Naive B cell (primary cell): ENCODE measurements around the gene CCDC24. TPM values are rescaled to one million over a fixed set of nuclear protein-coding genes. Genes with fewer than 3 reads are reported as not detected.

Experiments used
- ATAC-seq, 2 donors: fragments of 150-1000 bp; cut with Tn5 transposase; 2 replicates each; pipeline ENCODE4 v1.10.0; 2021; ENCODE audit warnings: low read depth in 2 of 2, mild to moderate bottlenecking in 2 of 2, moderate library complexity in 2 of 2
- DNase-seq: peaks from one replicate; pipeline ENCODE4 v3.0.0; 2022
- H3K27ac Mint-ChIP-seq, 6 donors: one replicate each; pipeline ENCODE4 v1.8.0; 2020 to 2022; ENCODE audit warnings: mild to moderate bottlenecking in 6 of 6, mixed read lengths in 6 of 6, moderate library complexity in 5 of 6, inconsistent platforms in 2 of 6
- H3K27me3 Mint-ChIP-seq, 3 donors: one replicate each; pipeline ENCODE4 v1.8.0; 2021 to 2022; ENCODE audit warnings: mixed read lengths in 3 of 3, mild to moderate bottlenecking in 1 of 3
- H3K36me3 Mint-ChIP-seq, 2 donors: one replicate each; pipeline ENCODE4 v1.8.0; 2020 to 2022; ENCODE audit warnings: mixed read lengths in 2 of 2, inconsistent platforms in 1 of 2, mild to moderate bottlenecking in 1 of 2
- H3K4me1 Mint-ChIP-seq, 3 donors: one replicate each; pipeline ENCODE4 v1.8.0; 2020 to 2022; ENCODE audit warnings: mixed read lengths in 3 of 3, inconsistent platforms in 1 of 3, mild to moderate bottlenecking in 1 of 3, moderate library complexity in 1 of 3
- H3K4me3 Mint-ChIP-seq, 8 donors: one replicate each; pipeline ENCODE4 v1.8.0; 2020 to 2022; ENCODE audit warnings: mild to moderate bottlenecking in 8 of 8, mixed read lengths in 8 of 8, moderate library complexity in 8 of 8, inconsistent platforms in 2 of 8
- H3K9me3 Mint-ChIP-seq, 7 donors: one replicate each; pipeline ENCODE4 v1.8.0; 2020 to 2022; ENCODE audit warnings: mixed read lengths in 7 of 7, mild to moderate bottlenecking in 5 of 7, inconsistent platforms in 2 of 7, moderate library complexity in 1 of 7
- polyA plus RNA-seq, 6 donors: library from polyadenylated mRNA; unstranded; fragments of 300-500 nt; fragmentation: Illumina TruSeq; gene quantifications; one replicate each; pipeline ENCODE4 v1.2.3, GENCODE V29; 2021; ENCODE audit warnings: low read depth in 6 of 6

Gene CCDC24
- polyA plus RNA-seq, 6 donors from 2014 or later = 0.89 to 4.0 (median 2.0) TPM

- no peaks in the 10 kb centered on the region for H3K27me3 Mint-ChIP-seq
- peaks cover 8 to 18% of the 10 kb centered on the region in 2 donors for H3K36me3 Mint-ChIP-seq
- peak overlapping the region in 5 of 6 donors; percentile 0 to 88 (median 76) for H3K27ac Mint-ChIP-seq
- peaks cover 39 to 49% (median 47%) of the 10 kb centered on the region in 3 donors for H3K4me1 Mint-ChIP-seq
- DNase-seq = no peak
- H3K9me3 Mint-ChIP-seq = no peaks in the 10 kb centered on the region
- H3K4me3 Mint-ChIP-seq = peak overlapping the region; percentile 79 to 93 (median 88)
- ATAC-seq = no peak
Measured at GRCh38 chr1:43979528-43980254, 11.7 kb upstream of the CCDC24 start.

- Mint-ChIP-seq H3K27ac (peak overlapping the region in 4 of 6 donors; percentile 0 to 88 (median 6)), H3K9me3 (no peaks in the 10 kb centered on the region), H3K27me3 (no peaks in the 10 kb centered on the region)
Measured at GRCh38 chr1:43980255-43981134, 10.9 kb upstream of the CCDC24 start.

GRCh38 chr1:43981135-43981491, 10.3 kb upstream of the CCDC24 start:
- Mint-ChIP-seq H3K4me3 (peak overlapping the region in 3 of 8 donors; percentile 5 to 81 (median 18)), H3K27me3 (no peaks in the 10 kb centered on the region), H3K4me1 (peaks cover 33 to 41% (median 39%) of the 10 kb centered on the region in 3 donors), H3K27ac (peak overlapping the region in 1 of 6 donors; percentile 36), H3K9me3 (no peaks in the 10 kb centered on the region), H3K36me3 (peaks cover 8 to 18% of the 10 kb centered on the region in 2 donors)
- DNase-seq (peak; percentile 34), ATAC-seq (peak; percentile 25 to 34)

More at GRCh38 chr1:43980255-43981134, 10.9 kb upstream of the CCDC24 start:
- no peak for DNase-seq
- peak overlapping the region; percentile 79 to 93 (median 88) for H3K4me3 Mint-ChIP-seq
- ATAC-seq = peak in 1 of 2 donors; percentile 17
- H3K4me1 Mint-ChIP-seq = peaks cover 38 to 47% (median 45%) of the 10 kb centered on the region in 3 donors
- H3K36me3 Mint-ChIP-seq = peaks cover 8 to 18% of the 10 kb centered on the region in 2 donors

GRCh38 chr1:43981636-43982035, 9.8 kb upstream of the CCDC24 start:
- Mint-ChIP-seq H3K4me1 (peaks cover 29 to 36% (median 33%) of the 10 kb centered on the region in 3 donors), H3K27ac (no peak overlapping the region), H3K9me3 (no peaks in the 10 kb centered on the region), H3K4me3 (no peak overlapping the region), H3K27me3 (no peaks in the 10 kb centered on the region), H3K36me3 (peaks cover 8 to 16% of the 10 kb centered on the region in 2 donors)
- no peak for DNase-seq
- ATAC-seq = no peak

GRCh38 chr1:43982241-43982640, 9.2 kb upstream of the CCDC24 start:
- ATAC-seq (no peak), DNase-seq (no peak)
- Mint-ChIP-seq H3K4me1 (peaks cover 23 to 30% (median 27%) of the 10 kb centered on the region in 3 donors), H3K4me3 (no peak overlapping the region), H3K9me3 (no peaks in the 10 kb centered on the region), H3K27me3 (no peaks in the 10 kb centered on the region), H3K36me3 (peaks cover 3 to 9% of the 10 kb centered on the region in 2 donors), H3K27ac (no peak overlapping the region)

GRCh38 chr1:43982808-43983207, 8.6 kb upstream of the CCDC24 start:
- peaks cover 17 to 24% (median 22%) of the 10 kb centered on the region in 3 donors for H3K4me1 Mint-ChIP-seq
- no peak overlapping the region for H3K27ac Mint-ChIP-seq
- no peaks in the 10 kb centered on the region for H3K27me3 Mint-ChIP-seq
- ATAC-seq (no peak), DNase-seq (no peak)
- H3K4me3 Mint-ChIP-seq = no peak overlapping the region
- no peaks in the 10 kb centered on the region for H3K9me3 Mint-ChIP-seq
- H3K36me3 Mint-ChIP-seq = peaks cover 0 to 4% of the 10 kb centered on the region in 2 donors

- Mint-ChIP-seq H3K27ac (no peak overlapping the region), H3K4me3 (peak overlapping the region in 1 of 8 donors; percentile 9), H3K4me1 (peaks cover 12 to 18% (median 16%) of the 10 kb centered on the region in 3 donors)
Measured at GRCh38 chr1:43983253-43983899, 8.0 kb upstream of the CCDC24 start.

GRCh38 chr1:43984855-43985254, 6.5 kb upstream of the CCDC24 start:
- peaks cover 9 to 11% (median 10%) of the 10 kb centered on the region in 3 donors for H3K4me1 Mint-ChIP-seq
- no peak for ATAC-seq
- DNase-seq = no peak
- peak overlapping the region in 1 of 8 donors; percentile 6 for H3K4me3 Mint-ChIP-seq
- no peaks in the 10 kb centered on the region for H3K36me3 Mint-ChIP-seq
- H3K27me3 Mint-ChIP-seq = no peaks in the 10 kb centered on the region
- no peaks in the 10 kb centered on the region for H3K9me3 Mint-ChIP-seq
- H3K27ac Mint-ChIP-seq = no peak overlapping the region

More at GRCh38 chr1:43983253-43983899, 8.0 kb upstream of the CCDC24 start:
- DNase-seq = no peak
- no peaks in the 10 kb centered on the region for H3K27me3 Mint-ChIP-seq
- H3K9me3 Mint-ChIP-seq = no peaks in the 10 kb centered on the region
- no peaks in the 10 kb centered on the region for H3K36me3 Mint-ChIP-seq
- ATAC-seq = no peak

GRCh38 chr1:43985984-43986595, 5.3 kb upstream of the CCDC24 start:
- H3K4me1 Mint-ChIP-seq = peaks cover 3 to 5% (median 3%) of the 10 kb centered on the region in 3 donors
- no peaks in the 10 kb centered on the region for H3K9me3 Mint-ChIP-seq
- DNase-seq (no peak), ATAC-seq (no peak)
- H3K27me3 Mint-ChIP-seq = no peaks in the 10 kb centered on the region
- H3K27ac Mint-ChIP-seq = peak overlapping the region in 1 of 6 donors; percentile 28
- no peaks in the 10 kb centered on the region for H3K36me3 Mint-ChIP-seq
- H3K4me3 Mint-ChIP-seq = peak overlapping the region in 1 of 8 donors; percentile 70

GRCh38 chr1:43986712-43987111, 4.7 kb upstream of the CCDC24 start:
- Mint-ChIP-seq H3K4me3 (peak overlapping the region in 1 of 8 donors; percentile 70), H3K27me3 (no peaks in the 10 kb centered on the region), H3K36me3 (no peaks in the 10 kb centered on the region), H3K9me3 (no peaks in the 10 kb centered on the region), H3K4me1 (peaks cover 3 to 10% (median 8%) of the 10 kb centered on the region in 3 donors), H3K27ac (no peak overlapping the region)
- ATAC-seq (no peak), DNase-seq (no peak)

GRCh38 chr1:43987159-43987902, 4.1 kb upstream of the CCDC24 start:
- Mint-ChIP-seq H3K27ac (peak overlapping the region in 1 of 6 donors; percentile 44), H3K36me3 (no peaks in the 10 kb centered on the region), H3K4me1 (peaks cover 8 to 17% (median 11%) of the 10 kb centered on the region in 3 donors), H3K27me3 (no peaks in the 10 kb centered on the region), H3K9me3 (no peaks in the 10 kb centered on the region), H3K4me3 (peak overlapping the region in 1 of 8 donors; percentile 43)
- no peak for ATAC-seq
- no peak for DNase-seq
